Activated CD4-positive, alpha-beta T cell treated with anti-CD3 and anti-CD28 coated beads, Interleukin-2, amount 10 ng/mL, durations not matched to agents 24 days and 14 days (primary cell): ENCODE measurements around the gene NME8. TPM values are rescaled to one million over a fixed set of nuclear protein-coding genes. Genes with fewer than 3 reads are reported as not detected.
A peak's percentile ranks its signal among the peaks of the same experiment; 100 is the strongest.

Experiments
- DNase-seq: peaks from one replicate; pipeline ENCODE4 v3.0.0; 2022
- H3K27ac Mint-ChIP-seq: one replicate; pipeline ENCODE4 v1.8.0; 2022; ENCODE audit warnings: mild to moderate bottlenecking, mixed read lengths
- H3K27me3 Mint-ChIP-seq: one replicate; pipeline ENCODE4 v1.8.0; 2022; ENCODE audit warnings: mixed read lengths
- H3K36me3 Mint-ChIP-seq: one replicate; pipeline ENCODE4 v1.8.0; 2022; ENCODE audit warnings: low read depth, mild to moderate bottlenecking, mixed read lengths
- H3K4me1 Mint-ChIP-seq: one replicate; pipeline ENCODE4 v1.8.0; 2021; ENCODE audit warnings: mixed read lengths
- H3K4me3 Mint-ChIP-seq: one replicate; pipeline ENCODE4 v1.8.0; 2022; ENCODE audit warnings: mild to moderate bottlenecking, moderate library complexity, mixed read lengths
- H3K9me3 Mint-ChIP-seq: one replicate; pipeline ENCODE4 v1.8.0; 2021; ENCODE audit warnings: mixed read lengths
- intact Hi-C: fragments of 100-400 bp; cut with micrococcal nuclease; formaldehyde crosslinking; loops from one replicate; pipeline ENCODE4 v1.15.1; 2023
- total RNA-seq: library from RNA; stranded (reverse); gene quantifications from 2 replicates; pipeline ENCODE4 v1.2.3, GENCODE V29; 2022

Gene NME8
- total RNA-seq, 1 donor from 2014 or later, result not detected

DNA sequence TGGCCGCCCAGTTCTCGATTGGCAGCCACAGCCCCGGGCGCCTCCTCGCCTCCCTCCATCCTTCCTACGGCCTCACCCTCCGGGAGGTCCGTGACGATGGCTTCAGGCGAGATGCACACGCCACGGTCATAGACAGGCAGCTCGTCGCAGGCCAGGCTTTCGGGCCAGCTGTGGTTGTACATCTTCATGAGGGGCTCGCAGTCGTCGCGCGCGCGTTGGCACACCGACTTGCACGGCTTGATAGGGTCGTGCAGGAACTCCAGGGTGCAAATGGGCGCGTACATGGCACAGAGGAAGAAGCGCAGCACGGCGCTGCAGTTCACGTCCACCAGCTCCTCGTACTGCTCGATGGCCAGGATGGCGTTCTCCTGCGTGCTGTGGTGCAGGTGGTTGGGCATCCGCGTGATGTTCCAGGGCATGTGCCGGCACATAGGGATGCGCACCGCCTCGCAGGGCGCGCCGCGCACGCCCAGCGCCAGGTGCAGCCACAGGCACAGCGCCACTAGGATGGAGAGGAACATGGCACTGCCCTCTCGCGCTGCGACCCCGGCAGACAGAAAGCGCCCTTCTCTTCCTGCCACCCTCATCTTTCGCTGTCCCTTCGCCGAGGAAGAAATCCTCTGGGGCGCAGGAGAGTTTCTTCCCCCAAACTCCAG lies 67.7 kb downstream of the NME8 start:
- Mint-ChIP-seq H3K27ac (no peak overlapping the region), H3K36me3 (no peaks in the 10 kb centered on the region), H3K27me3 (peaks cover 55% of the 10 kb centered on the region), H3K4me3 (peak overlapping the region; percentile 45), H3K9me3 (no peaks in the 10 kb centered on the region), H3K4me1 (peaks cover 7% of the 10 kb centered on the region)
- intact Hi-C loops, result no loop called here
- no peak for DNase-seq

GRCh38 chr7:37916673-37917660 lies 68.6 kb downstream of the NME8 start, which contains the start of gene SFRP4:
TSS of gene SFRP4 (minus strand) at chr7:37916817. CDS start at chr7:37916537, 280 bp downstream.
- intact Hi-C loops, result no loop called here
- Mint-ChIP-seq H3K27me3 (peaks cover 62% of the 10 kb centered on the region), H3K27ac (no peak within 1 kb of the TSS), H3K36me3 (no peaks in the 10 kb centered on the region), H3K9me3 (no peaks in the 10 kb centered on the region), H3K4me3 (peak within 1 kb of the TSS; percentile 45), H3K4me1 (peaks cover 8% of the 10 kb centered on the region)
- no peak for DNase-seq

DNA sequence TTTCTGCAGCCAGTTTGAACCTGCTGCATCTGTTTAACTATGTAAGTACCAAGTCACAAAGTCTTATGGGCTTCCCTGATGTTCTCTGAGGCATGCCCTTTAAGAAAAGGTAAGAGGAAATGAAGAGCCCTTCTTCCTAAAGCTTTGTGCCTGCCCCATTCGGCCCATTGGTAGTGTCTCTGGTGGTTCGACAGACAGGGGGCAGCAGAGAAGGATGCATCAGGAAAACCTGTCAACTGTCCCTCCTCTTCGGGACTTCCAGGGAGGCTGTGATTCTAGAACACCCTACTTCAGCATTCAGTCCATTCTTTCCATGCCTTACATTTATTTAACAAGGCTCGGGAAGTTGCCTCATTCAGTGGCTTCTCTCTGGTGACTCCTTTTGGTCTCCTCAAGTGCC lies 70.1 kb downstream of the NME8 start:
- intact Hi-C loops, result no loop called here
- no peaks in the 10 kb centered on the region for H3K36me3 Mint-ChIP-seq
- H3K4me1 Mint-ChIP-seq, result peaks cover 9% of the 10 kb centered on the region
- H3K27ac Mint-ChIP-seq, result no peak overlapping the region
- peaks cover 64% of the 10 kb centered on the region for H3K27me3 Mint-ChIP-seq
- no peaks in the 10 kb centered on the region for H3K9me3 Mint-ChIP-seq
- H3K4me3 Mint-ChIP-seq, result no peak overlapping the region
- no peak for DNase-seq

- intact Hi-C loops, result no loop called here
- peak; percentile 57 for DNase-seq
- no peak within 1 kb of the TSS for H3K27ac Mint-ChIP-seq
- peak within 1 kb of the TSS; percentile 65 for H3K4me3 Mint-ChIP-seq
- no peaks in the 10 kb centered on the region for H3K9me3 Mint-ChIP-seq
- peaks cover 9% of the 10 kb centered on the region for H3K4me1 Mint-ChIP-seq
- no peaks in the 10 kb centered on the region for H3K36me3 Mint-ChIP-seq
- peaks cover 58% of the 10 kb centered on the region for H3K27me3 Mint-ChIP-seq
Observed at GRCh38 chr7:37920305-37920848, 72.0 kb downstream of the NME8 start, which contains the start of gene EPDR1. TSS of gene EPDR1 (plus strand) at chr7:37920640. CDS start at chr7:37920940, 300 bp downstream.

- intact Hi-C loops, result no loop called here
- no peak for DNase-seq
- no peak overlapping the region for H3K27ac Mint-ChIP-seq
- H3K27me3 Mint-ChIP-seq, result peaks cover 55% of the 10 kb centered on the region
- H3K4me3 Mint-ChIP-seq, result peak overlapping the region; percentile 65
- H3K9me3 Mint-ChIP-seq, result no peaks in the 10 kb centered on the region
- H3K4me1 Mint-ChIP-seq, result peaks cover 9% of the 10 kb centered on the region
- H3K36me3 Mint-ChIP-seq, result no peaks in the 10 kb centered on the region
Observed at GRCh38 chr7:37920849-37921805, 72.7 kb downstream of the NME8 start.

DNA sequence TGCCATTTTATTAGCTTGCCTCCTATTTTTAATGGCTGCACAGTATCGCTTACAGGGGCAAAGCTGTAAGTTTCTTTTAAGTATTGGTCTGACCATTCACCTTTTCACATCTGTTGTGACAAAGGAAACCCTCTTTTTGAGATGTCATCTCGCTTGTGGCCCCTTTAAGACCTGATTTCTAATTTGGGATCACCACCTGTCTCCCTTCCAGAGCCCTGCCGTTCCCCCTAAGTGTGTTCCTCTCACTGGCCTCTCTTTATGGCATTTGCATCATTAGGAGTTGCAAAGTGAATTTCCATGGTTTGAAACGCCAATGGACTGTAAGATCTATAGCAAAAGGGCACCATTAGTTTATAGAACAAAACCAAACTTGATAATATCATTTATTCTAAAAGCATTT lies 73.5 kb downstream of the NME8 start:
- Mint-ChIP-seq H3K27ac (no peak overlapping the region), H3K9me3 (no peaks in the 10 kb centered on the region), H3K36me3 (no peaks in the 10 kb centered on the region), H3K4me1 (peaks cover 9% of the 10 kb centered on the region), H3K27me3 (peaks cover 50% of the 10 kb centered on the region), H3K4me3 (no peak overlapping the region)
- no peak for DNase-seq
- intact Hi-C loops, result no loop called here

- Mint-ChIP-seq H3K4me3 (no peak overlapping the region), H3K27ac (no peak overlapping the region), H3K4me1 (peaks cover 5% of the 10 kb centered on the region), H3K27me3 (peaks cover 31% of the 10 kb centered on the region), H3K9me3 (no peaks in the 10 kb centered on the region), H3K36me3 (no peaks in the 10 kb centered on the region)
- DNase-seq, result no peak
- intact Hi-C loops, result no loop called here
Observed at GRCh38 chr7:37923996-37924395, 75.6 kb downstream of the NME8 start.

- H3K36me3 Mint-ChIP-seq, result no peaks in the 10 kb centered on the region
- peaks cover 5% of the 10 kb centered on the region for H3K4me1 Mint-ChIP-seq
- no peak for DNase-seq
- H3K4me3 Mint-ChIP-seq, result no peak overlapping the region
- H3K9me3 Mint-ChIP-seq, result no peaks in the 10 kb centered on the region
- no peak overlapping the region for H3K27ac Mint-ChIP-seq
- intact Hi-C loops, result no loop called here
- H3K27me3 Mint-ChIP-seq, result peaks cover 25% of the 10 kb centered on the region
Observed at GRCh38 chr7:37924491-37925041, 76.2 kb downstream of the NME8 start.

GRCh38 chr7:37925620-37926019 lies 77.2 kb downstream of the NME8 start:
- H3K27ac Mint-ChIP-seq, result no peak overlapping the region
- DNase-seq, result no peak
- no peak overlapping the region for H3K4me3 Mint-ChIP-seq
- intact Hi-C loops, result no loop called here
- H3K27me3 Mint-ChIP-seq, result peaks cover 15% of the 10 kb centered on the region
- H3K9me3 Mint-ChIP-seq, result no peaks in the 10 kb centered on the region
- peaks cover 2% of the 10 kb centered on the region for H3K4me1 Mint-ChIP-seq
- no peaks in the 10 kb centered on the region for H3K36me3 Mint-ChIP-seq

- DNase-seq, result no peak
- intact Hi-C loops, result no loop called here
- no peaks in the 10 kb centered on the region for H3K36me3 Mint-ChIP-seq
- no peak overlapping the region for H3K27ac Mint-ChIP-seq
- H3K4me1 Mint-ChIP-seq, result no peaks in the 10 kb centered on the region
- H3K4me3 Mint-ChIP-seq, result no peak overlapping the region
- no peaks in the 10 kb centered on the region for H3K9me3 Mint-ChIP-seq
- peaks cover 2% of the 10 kb centered on the region for H3K27me3 Mint-ChIP-seq
Observed at GRCh38 chr7:37927773-37928444, 79.5 kb downstream of the NME8 start.

GRCh38 chr7:37928878-37929277 lies 80.5 kb downstream of the NME8 start:
- Mint-ChIP-seq H3K4me1 (no peaks in the 10 kb centered on the region), H3K4me3 (no peak overlapping the region), H3K36me3 (no peaks in the 10 kb centered on the region), H3K9me3 (no peaks in the 10 kb centered on the region), H3K27me3 (no peaks in the 10 kb centered on the region), H3K27ac (no peak overlapping the region)
- no peak for DNase-seq
- intact Hi-C loops, result no loop called here

DNA sequence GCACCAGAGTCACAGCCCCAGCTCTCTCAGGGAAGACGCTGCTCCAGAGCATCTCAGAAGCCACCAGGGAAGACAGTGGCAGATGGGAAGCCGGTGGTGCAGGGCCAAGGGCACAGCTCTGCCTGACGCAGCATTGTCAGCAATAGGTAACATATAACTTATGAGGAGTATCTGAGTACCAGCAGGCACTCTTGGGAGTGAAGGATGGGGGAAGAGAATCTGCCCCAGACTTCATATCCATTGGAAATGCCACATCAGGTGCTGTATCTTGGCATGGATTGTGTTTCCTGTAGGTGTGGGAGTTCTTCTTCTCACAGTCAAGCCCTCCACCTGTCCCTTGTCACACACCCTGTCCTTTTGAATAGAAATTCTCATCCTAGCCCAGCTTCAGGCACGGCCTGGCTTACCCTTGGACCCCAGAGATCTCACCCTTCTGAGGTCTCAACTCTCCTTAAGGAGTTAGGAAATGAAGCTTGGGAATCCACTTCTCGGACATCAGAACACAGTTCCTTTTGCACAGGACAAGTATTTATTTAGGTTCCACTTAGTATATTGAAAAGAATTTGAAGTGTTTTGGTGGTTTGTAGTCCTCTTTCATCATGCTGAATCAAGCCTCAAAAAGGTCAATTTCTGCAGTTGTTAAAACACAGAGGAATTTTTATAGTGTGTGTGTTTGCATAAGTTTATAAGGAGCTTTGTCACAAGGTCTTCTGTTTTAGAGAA lies 82.0 kb downstream of the NME8 start:
- H3K9me3 Mint-ChIP-seq, result no peaks in the 10 kb centered on the region
- H3K4me1 Mint-ChIP-seq, result no peaks in the 10 kb centered on the region
- no peak overlapping the region for H3K27ac Mint-ChIP-seq
- H3K27me3 Mint-ChIP-seq, result no peaks in the 10 kb centered on the region
- no peaks in the 10 kb centered on the region for H3K36me3 Mint-ChIP-seq
- no peak overlapping the region for H3K4me3 Mint-ChIP-seq
- intact Hi-C loops, result no loop called here
- no peak for DNase-seq
